ENCODE data around the gene ARFGAP2.
A peak's percentile ranks its signal among the peaks of the same experiment; 100 is the strongest.

ARFGAP2 gene

DNA sequence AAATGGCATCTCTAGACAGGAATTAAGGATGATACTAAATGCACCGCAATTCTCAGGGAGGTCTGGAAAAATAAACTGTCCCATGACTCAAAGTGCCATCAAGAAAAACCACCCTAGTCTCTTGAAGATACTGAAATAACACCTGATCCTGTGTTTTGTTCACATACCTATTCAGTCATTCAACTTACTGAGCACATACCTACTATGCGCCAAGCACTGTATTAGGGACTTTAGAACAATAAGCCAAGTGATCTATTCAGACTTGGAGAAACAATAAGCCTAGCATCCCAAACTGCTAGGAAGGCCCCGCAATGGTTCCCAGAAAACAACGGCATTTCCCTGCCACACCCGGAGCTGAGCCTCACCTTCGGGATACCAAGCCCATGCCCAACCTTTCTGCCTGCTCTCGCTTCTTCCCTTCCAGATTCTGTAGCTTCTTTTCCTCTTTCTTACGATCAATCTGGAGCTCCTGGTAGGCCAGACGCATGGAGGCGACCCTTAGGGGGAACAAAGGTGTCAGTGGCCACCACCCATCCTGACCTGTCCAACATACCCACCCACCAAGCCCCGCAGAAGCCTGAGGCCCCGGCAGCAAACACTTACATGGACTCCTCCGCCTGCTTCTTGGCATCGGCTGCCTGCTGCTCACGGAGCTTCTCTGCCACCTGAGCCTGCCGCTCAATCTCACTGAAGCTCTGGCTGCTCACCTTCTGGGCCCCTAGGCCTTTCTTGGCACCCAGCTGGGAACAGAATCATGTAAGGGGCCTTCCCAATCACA, 5.4 kb downstream of the ARFGAP2 start:
- no peak for DNase-seq (ENCODE audit: low read depth)

DNA sequence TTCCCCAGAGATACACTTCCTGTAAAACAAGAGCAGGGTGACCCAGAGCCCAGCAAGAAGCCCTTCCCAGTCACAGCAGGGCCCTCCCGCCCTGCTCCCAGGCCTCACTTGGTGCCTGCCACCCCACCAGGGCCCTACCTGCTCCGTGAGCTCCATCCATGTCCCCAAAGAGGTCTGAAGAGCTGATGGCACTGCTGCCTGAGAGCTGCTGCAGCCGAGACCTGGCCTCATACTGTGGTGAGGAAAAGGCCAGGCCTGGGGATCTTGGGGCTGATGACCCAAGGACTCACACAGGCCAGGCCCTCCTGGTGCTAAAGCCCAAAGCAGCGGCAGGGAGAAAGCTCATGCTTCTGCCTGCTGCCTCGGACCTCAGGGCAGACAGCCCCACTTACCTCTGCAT, 10.3 kb downstream of the ARFGAP2 start:
- DNase-seq (ENCODE audit: low read depth), result no peak

GRCh38 chr11:47165253-47165840, 11.3 kb downstream of the ARFGAP2 start:
- DNase-seq (ENCODE audit: low read depth), result no peak

GRCh38 chr11:47164321-47164720, 12.4 kb downstream of the ARFGAP2 start:
- DNase-seq (ENCODE audit: low read depth), result no peak

GRCh38 chr11:47163898-47164297, 12.8 kb downstream of the ARFGAP2 start:
- DNase-seq (ENCODE audit: low read depth), result no peak

DNA sequence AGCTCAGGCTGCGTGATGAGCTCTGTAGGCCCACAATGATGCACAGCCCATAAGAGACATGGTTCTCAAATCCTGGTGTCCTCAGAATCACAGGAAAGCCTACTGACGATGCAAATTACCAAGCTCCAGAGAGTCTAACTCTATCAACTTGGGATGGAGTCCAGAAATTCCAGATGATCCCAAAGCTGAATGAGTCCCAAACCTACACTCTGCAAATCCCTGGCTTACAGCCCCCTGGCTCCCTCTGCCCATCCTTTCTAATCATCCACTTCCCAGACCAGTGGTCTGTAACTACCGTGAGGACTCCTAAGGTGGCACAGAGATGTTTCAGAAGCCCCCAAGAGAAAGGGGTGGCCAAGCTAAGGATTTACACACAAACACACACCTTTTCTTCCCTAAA, 13.5 kb downstream of the ARFGAP2 start:
- DNase-seq (ENCODE audit: low read depth), result no peak

GRCh38 chr11:47162426-47162825, 14.3 kb downstream of the ARFGAP2 start:
- DNase-seq (ENCODE audit: low read depth), result no peak

DNA sequence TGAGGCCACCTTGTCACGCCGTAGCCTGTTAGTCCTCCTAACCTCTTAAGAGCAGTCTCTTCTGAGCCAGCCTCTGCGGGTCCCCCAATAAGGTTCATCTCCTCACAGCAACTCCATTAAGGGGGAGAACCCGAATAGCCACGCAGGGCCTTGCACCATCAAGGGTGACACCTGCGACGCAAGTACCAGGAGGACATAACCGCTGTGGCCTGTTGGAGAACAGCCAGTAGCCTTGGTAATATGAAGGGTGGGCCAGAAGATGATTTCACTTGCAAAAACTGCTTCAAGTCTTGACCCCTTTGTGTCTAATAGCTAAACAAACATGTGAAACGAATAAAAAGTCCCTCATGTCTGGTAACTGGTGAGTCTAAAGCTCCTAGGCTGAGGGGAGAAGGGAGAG, 14.8 kb downstream of the ARFGAP2 start:
- no peak for DNase-seq (ENCODE audit: low read depth)

GRCh38 chr11:47161134-47161854, 15.4 kb downstream of the ARFGAP2 start:
- DNase-seq (ENCODE audit: low read depth), result peak; percentile 81

DNA sequence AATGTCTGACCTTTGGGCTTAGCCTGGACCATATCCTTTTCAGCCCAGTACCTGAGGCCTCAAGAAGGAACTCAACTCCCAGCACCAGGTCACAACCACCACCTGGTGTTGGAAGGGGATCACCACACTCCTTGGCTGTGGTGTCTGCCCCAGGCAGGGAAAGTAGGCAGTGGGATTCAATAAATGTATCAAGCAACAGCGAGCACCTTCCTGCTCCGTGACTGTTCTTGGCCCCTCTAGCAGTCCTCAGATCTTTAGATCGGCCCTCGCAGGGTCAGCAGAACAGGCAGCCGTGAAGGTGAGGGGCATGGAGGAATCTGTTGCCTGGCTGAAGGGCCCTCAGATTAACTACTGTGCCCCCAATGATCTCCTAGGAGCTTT, 15.9 kb downstream of the ARFGAP2 start:
- no peak for DNase-seq (ENCODE audit: low read depth)

GRCh38 chr11:47158242-47158641, 18.4 kb downstream of the ARFGAP2 start:
- no peak for DNase-seq (ENCODE audit: low read depth)

- no peak for DNase-seq (ENCODE audit: low read depth)
These were observed 18.9 kb downstream of the ARFGAP2 start for GRCh38 chr11:47157805-47158204.

GRCh38 chr11:47156951-47157350, 19.7 kb downstream of the ARFGAP2 start:
- DNase-seq (ENCODE audit: low read depth), result no peak

DNA sequence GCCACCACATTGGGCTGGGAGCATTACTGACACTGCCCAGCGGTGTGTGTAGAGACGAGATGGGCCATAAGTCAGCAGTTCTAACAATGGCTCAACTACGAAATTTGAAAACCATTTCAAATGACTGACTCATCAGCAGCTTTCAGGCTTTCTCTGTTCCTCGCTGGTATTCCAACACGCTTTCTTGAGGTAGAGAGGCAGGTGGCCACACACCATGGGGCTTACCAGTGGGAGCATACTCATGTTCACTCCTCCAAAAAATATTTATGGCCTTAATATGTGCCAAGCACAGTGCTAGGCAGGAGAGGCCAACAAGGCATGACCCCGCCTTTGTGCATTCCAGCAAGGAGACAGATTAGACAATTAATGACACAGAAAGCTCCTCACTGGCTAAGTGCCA, 20.3 kb downstream of the ARFGAP2 start:
- DNase-seq (ENCODE audit: low read depth), result no peak

- DNase-seq (ENCODE audit: low read depth), result no peak
These were observed 20.8 kb downstream of the ARFGAP2 start for GRCh38 chr11:47155879-47156278.

- DNase-seq (ENCODE audit: low read depth), result no peak
These were observed 21.8 kb downstream of the ARFGAP2 start for GRCh38 chr11:47154616-47155570.

- peak; percentile 78 for DNase-seq (ENCODE audit: low read depth)
These were observed 23.4 kb downstream of the ARFGAP2 start for GRCh38 chr11:47152953-47153950.

- peak; percentile 8 for DNase-seq (ENCODE audit: low read depth)
These were observed 24.3 kb downstream of the ARFGAP2 start for GRCh38 chr11:47152126-47152952.

DNA sequence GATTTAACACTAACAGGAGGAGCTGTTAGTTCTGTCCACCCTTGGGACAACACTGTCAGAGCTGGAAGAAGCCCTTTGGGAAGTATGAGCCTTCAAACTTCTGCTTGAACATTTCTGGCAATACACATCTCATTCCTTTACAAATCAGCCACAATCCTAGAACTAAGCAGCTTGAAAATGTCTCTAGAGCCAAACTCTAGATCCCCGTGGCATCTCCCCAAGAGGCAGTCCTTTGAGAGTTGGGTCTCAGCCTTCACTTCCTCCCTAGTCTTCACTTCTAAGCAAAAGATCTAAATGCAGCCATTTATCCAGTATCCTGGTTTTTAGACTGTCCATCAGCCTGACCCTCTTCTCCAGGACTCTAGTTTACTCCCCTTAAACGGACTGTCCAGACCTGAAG, 26.9 kb downstream of the ARFGAP2 start:
- no peak for DNase-seq (ENCODE audit: low read depth)
